GM19240 (cell line): Measurements from ENCODE around the gene NEURL1B.

Experiments
- DNase-seq: peaks from one replicate; pipeline ENCODE4 v3.0.0; 2011; ENCODE audit warnings: low spot score; ENCODE audit not compliant: insufficient read length

NEURL1B gene

GRCh38 chr5:172714491-172715420 is 73.7 kb downstream of the NEURL1B start:
- DNase-seq: peak; percentile 60

GRCh38 chr5:172715421-172715780 is 74.3 kb downstream of the NEURL1B start:
- DNase-seq: no peak

- DNase-seq: no peak
Observed at GRCh38 chr5:172715931-172716682, 75.0 kb downstream of the NEURL1B start.

- DNase-seq: peak; percentile 47
Observed at GRCh38 chr5:172716796-172717313, 75.8 kb downstream of the NEURL1B start.

GRCh38 chr5:172717481-172718195 is 76.6 kb downstream of the NEURL1B start:
- DNase-seq: no peak

GRCh38 chr5:172718527-172719114 is 77.6 kb downstream of the NEURL1B start:
- DNase-seq: no peak

GRCh38 chr5:172719211-172719610 is 78.1 kb downstream of the NEURL1B start:
- no peak for DNase-seq

GRCh38 chr5:172720655-172721054 is 79.6 kb downstream of the NEURL1B start:
- DNase-seq: no peak

- no peak for DNase-seq
Observed at GRCh38 chr5:172721455-172722326, 80.6 kb downstream of the NEURL1B start.

GRCh38 chr5:172722327-172722815 is 81.3 kb downstream of the NEURL1B start:
- no peak for DNase-seq

- no peak for DNase-seq
Observed at GRCh38 chr5:172723508-172723907, 82.4 kb downstream of the NEURL1B start.

GRCh38 chr5:172724242-172725183 is 83.5 kb downstream of the NEURL1B start:
- no peak for DNase-seq

- no peak for DNase-seq
Observed at GRCh38 chr5:172725273-172725672, 84.2 kb downstream of the NEURL1B start.

GRCh38 chr5:172725785-172726184 is 84.7 kb downstream of the NEURL1B start:
- DNase-seq: no peak

- DNase-seq: no peak
Observed at GRCh38 chr5:172726966-172727365, 85.9 kb downstream of the NEURL1B start.

GRCh38 chr5:172727551-172727950 is 86.5 kb downstream of the NEURL1B start:
- DNase-seq: no peak

- DNase-seq: no peak
Observed at GRCh38 chr5:172728481-172729241, 87.6 kb downstream of the NEURL1B start.

GRCh38 chr5:172729588-172729987 is 88.5 kb downstream of the NEURL1B start:
- DNase-seq: no peak
